Subcutaneous abdominal adipose tissue (tissue), 5 donors: ENCODE data around the gene DENND11.

Experiments
- H3K27ac ChIP-seq: one replicate; pipeline ENCODE4 v1.7.0; 2013; ENCODE audit warnings: low read depth, mild to moderate bottlenecking, inconsistent platforms, low read length, moderate library complexity
- H3K27me3 ChIP-seq, 5 donors: one replicate each; pipeline ENCODE4 v1.7.0; 2013; ENCODE audit warnings: low read length in 5 of 5, inconsistent platforms in 1 of 5; ENCODE audit not compliant: control insufficient read depth in 5 of 5, insufficient read depth in 4 of 5
- H3K36me3 ChIP-seq, 5 donors: one replicate each; pipeline ENCODE4 v1.7.0; 2013; ENCODE audit warnings: low read length in 5 of 5; ENCODE audit not compliant: control insufficient read depth in 5 of 5, insufficient read depth in 5 of 5
- H3K4me1 ChIP-seq, 5 donors: one replicate each; pipeline ENCODE4 v1.7.0; 2013; ENCODE audit warnings: low read length in 5 of 5, mild to moderate bottlenecking in 3 of 5, moderate library complexity in 1 of 5; ENCODE audit not compliant: control insufficient read depth in 5 of 5, insufficient read depth in 5 of 5
- H3K4me3 ChIP-seq, 5 donors: one replicate each; pipeline ENCODE4 v1.7.0; 2013; ENCODE audit warnings: low read length in 5 of 5, low read depth in 1 of 5
- H3K9ac ChIP-seq, 5 donors: one replicate each; pipeline ENCODE4 v1.7.0; 2013; ENCODE audit warnings: low read length in 5 of 5, mild to moderate bottlenecking in 4 of 5, moderate library complexity in 3 of 5
- H3K9me3 ChIP-seq, 5 donors: one replicate each; pipeline ENCODE4 v1.7.0; 2013; ENCODE audit warnings: low read length in 5 of 5; ENCODE audit not compliant: control insufficient read depth in 5 of 5
- donor health status: healthy.
- donor health status: healthy.
- donor health status: healthy.
- donor health status: healthy.
- donor health status: healthy.

The DENND11 gene

DNA sequence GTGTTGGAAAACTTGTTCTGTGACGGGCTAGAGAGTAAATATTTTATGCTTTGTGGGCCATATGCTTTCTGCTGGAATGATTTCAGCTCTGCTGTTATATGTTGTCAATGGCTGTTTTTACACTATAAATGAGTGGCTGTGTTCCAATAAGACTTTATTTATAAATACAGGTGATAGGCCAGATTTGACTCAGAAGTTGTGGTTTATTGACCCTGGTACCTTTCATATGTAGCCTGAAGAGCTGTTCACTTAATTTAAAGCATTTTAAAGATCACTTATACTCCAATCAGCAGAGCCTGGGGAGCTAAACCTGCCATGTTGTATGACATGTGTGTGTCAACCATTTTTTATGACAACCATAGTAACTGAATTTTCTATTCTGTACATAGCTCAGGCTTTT, 27.1 kb upstream of the DENND11 start:
- no peak overlapping the region for H3K27ac ChIP-seq
- H3K4me1 ChIP-seq = no peaks in the 10 kb centered on the region
- H3K36me3 ChIP-seq = peaks cover 0 to 5% (median 0%) of the 10 kb centered on the region in 5 donors
- H3K9me3 ChIP-seq = no peaks in the 10 kb centered on the region
- no peak overlapping the region for H3K4me3 ChIP-seq
- H3K27me3 ChIP-seq = no peaks in the 10 kb centered on the region
- no peak overlapping the region for H3K9ac ChIP-seq

DNA sequence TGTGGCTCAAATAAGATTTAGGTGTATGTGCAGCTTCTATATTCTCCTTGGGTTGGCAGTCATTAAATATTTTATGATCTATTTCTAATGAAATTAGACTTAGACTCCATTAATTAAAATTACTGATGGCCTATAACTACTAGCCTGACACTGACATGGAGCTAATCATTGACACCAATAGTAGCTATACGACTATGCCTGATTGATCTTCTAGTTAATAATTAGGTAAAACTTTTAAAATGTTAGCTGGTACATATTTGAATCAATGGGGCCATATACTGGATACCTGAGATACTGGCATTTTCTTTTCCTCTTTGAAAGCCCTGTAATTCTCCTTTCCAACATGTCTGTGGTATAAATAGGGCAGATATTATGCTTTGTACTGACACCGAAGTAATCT, 20.6 kb upstream of the DENND11 start:
- H3K9me3 ChIP-seq = no peaks in the 10 kb centered on the region
- H3K4me3 ChIP-seq = no peak overlapping the region
- H3K27ac ChIP-seq = no peak overlapping the region
- peaks cover 0 to 12% (median 0%) of the 10 kb centered on the region in 5 donors for H3K36me3 ChIP-seq
- no peak overlapping the region for H3K9ac ChIP-seq
- no peaks in the 10 kb centered on the region for H3K27me3 ChIP-seq
- no peaks in the 10 kb centered on the region for H3K4me1 ChIP-seq

DNA sequence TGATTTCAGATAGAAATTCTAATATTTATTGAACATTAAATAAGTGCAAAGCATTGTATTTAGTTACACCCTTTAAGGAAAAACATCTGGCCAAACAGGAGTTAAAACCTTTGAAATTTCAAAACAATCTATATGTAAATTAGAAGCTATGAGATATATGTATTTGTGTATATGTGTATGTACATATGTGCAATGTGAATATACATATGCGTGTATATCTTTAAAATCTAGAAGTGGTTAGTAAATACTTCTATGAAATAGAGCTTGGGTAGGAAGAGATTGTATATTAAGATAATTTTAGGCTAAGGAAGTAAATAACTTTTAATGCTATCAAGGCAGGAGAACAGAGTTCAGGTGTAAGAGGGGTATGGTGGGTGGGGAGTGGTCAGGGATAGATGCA, 15.5 kb upstream of the DENND11 start:
- Histone ChIP-seq H3K9ac (no peak overlapping the region), H3K9me3 (no peaks in the 10 kb centered on the region), H3K4me3 (no peak overlapping the region), H3K27me3 (no peaks in the 10 kb centered on the region), H3K4me1 (no peaks in the 10 kb centered on the region), H3K36me3 (peaks cover 0 to 10% (median 0%) of the 10 kb centered on the region in 5 donors), H3K27ac (no peak overlapping the region)

DNA sequence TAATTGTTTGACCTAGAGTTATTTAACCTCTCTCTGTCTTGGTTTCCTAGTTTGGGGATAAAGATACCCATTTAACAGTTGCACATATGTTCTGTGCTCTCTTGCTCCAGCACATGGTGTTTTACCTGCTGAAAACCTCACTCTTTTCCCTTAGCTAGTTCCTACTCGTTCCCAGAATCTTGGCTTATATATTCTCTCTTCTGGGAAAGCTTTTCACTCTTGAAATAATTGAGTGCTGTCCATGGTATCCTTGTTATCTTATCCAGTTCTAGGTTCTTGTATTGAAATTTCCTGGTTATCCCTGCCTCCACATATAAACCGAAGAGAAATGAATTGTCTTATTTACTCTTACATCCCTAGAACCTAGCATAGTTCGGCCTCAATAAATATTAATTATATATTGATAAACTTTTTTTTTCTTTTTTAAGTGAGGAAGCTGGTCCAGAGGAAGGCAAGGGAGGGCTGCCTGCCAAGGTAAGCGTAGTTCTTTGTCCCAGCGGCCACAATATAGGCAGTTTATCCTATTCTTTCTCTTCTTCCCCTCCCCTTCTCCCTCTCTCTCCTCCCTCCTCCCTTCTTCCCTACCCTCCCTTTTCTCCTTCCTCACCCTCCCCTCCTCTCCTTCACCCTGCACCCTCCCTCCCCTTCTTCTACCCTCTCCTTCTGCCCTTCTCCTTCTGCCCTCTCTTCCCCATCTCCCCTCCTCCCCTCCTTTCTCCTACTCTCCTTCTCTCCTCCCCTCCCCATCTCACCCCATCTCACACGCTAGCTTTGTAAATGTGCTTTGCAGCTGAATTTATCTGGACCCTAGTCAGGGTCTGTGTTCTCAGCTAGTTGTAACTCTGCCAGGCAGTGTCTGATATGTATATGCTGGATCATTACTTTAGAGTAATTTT, 14.1 kb upstream of the DENND11 start:
- Histone ChIP-seq H3K27ac (no peak overlapping the region), H3K4me1 (no peaks in the 10 kb centered on the region), H3K36me3 (peaks cover 0 to 11% (median 0%) of the 10 kb centered on the region in 5 donors), H3K4me3 (no peak overlapping the region), H3K9me3 (no peaks in the 10 kb centered on the region), H3K27me3 (no peaks in the 10 kb centered on the region), H3K9ac (no peak overlapping the region)

DNA sequence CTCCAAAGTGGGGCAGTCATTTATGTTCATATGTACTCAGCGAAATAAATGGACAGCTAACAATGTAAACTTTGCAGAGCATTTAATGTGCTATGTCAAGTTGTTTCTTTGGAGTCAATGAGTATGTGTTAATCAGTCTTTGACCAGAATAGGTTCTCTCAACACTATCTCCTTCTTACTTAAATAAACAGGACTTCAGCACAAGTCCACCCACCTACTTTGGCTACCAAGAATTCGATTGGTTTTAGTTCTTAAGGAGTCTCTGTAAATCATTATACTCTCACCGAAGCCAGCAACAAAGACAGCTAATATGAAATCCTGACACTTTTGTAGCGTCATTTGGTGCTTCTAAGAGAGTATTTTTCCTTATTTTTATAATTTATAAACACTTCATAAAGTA, 13.1 kb upstream of the DENND11 start:
- peaks cover 0 to 7% (median 0%) of the 10 kb centered on the region in 5 donors for H3K36me3 ChIP-seq
- no peaks in the 10 kb centered on the region for H3K9me3 ChIP-seq
- H3K4me3 ChIP-seq = no peak overlapping the region
- no peak overlapping the region for H3K27ac ChIP-seq
- no peak overlapping the region for H3K9ac ChIP-seq
- H3K27me3 ChIP-seq = no peaks in the 10 kb centered on the region
- H3K4me1 ChIP-seq = no peaks in the 10 kb centered on the region

DNA sequence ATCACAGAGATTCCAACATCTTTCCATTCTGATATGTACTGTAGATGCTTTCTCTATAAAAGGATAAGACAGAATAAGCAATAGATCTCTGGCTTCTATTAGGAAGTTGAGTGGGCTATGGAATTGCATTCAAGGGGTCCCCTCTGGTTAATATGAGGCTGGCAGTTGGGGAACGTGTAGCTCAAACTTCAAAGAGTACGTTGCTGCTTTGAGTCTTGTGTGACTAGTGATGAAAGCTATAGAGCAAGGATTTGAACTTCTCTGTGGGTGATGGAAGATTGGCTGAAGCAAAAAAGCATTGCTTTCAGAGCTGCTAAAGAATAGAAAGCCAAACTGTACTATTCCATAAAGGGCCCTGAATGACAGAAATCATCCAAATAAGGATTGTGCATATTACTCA, 12.6 kb upstream of the DENND11 start:
- no peaks in the 10 kb centered on the region for H3K4me1 ChIP-seq
- no peak overlapping the region for H3K9ac ChIP-seq
- peaks cover 0 to 7% (median 0%) of the 10 kb centered on the region in 5 donors for H3K36me3 ChIP-seq
- no peaks in the 10 kb centered on the region for H3K27me3 ChIP-seq
- H3K27ac ChIP-seq = no peak overlapping the region
- H3K4me3 ChIP-seq = no peak overlapping the region
- H3K9me3 ChIP-seq = no peaks in the 10 kb centered on the region

DNA sequence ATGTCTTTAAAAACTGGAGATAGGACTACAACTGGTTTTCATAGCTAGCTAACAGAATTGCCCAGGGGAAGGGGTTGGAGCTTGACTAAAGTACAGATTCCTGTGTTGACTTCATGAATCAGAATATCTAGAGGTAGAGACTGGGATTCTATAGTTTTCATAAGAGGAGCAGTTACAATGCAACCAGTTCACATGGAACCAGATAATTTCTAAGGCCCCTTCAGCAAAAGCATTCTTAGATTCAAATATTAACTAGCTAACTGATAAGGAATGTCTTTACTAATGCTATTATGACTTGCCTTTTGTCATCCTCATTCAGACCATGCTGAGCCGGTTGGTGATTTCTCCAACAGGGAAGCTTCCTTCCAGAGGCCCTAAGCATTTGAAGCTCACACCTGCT, 11.9 kb upstream of the DENND11 start:
- Histone ChIP-seq H3K9ac (no peak overlapping the region), H3K27ac (no peak overlapping the region), H3K27me3 (no peaks in the 10 kb centered on the region), H3K4me3 (no peak overlapping the region), H3K4me1 (no peaks in the 10 kb centered on the region), H3K36me3 (peaks cover 0 to 7% (median 0%) of the 10 kb centered on the region in 5 donors), H3K9me3 (no peaks in the 10 kb centered on the region)

DNA sequence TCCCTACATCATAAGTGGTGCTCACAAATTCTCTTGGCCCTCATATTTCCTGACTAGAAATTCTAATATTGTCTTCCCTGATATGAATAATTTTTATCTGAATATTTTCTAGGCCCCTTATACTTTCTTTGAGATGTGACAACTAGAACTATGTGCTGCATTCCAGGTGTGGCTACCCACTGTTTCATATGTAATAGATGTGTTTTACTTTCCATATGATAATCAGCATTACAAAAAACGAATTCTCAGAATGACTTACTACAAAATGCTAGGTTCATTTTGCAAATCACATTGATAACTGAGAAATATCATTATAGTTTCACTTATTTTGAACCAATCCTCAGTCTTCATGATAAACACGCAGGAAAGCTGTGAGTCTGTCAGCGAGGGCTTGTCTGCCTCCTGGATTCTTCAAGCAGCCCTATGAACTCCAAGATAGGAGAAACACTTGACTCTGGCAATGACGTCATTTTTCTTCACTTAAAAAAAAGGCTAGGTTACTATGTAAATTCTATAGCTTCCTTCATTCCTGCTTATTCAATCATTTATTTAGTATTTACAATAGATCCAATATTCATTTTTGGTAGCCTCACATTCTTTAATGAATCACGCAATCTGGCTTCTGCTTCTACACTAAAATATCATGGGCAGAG, 10.8 kb upstream of the DENND11 start:
- no peak overlapping the region for H3K4me3 ChIP-seq
- no peaks in the 10 kb centered on the region for H3K4me1 ChIP-seq
- H3K9me3 ChIP-seq = no peaks in the 10 kb centered on the region
- no peak overlapping the region for H3K9ac ChIP-seq
- H3K27me3 ChIP-seq = no peaks in the 10 kb centered on the region
- no peak overlapping the region for H3K27ac ChIP-seq
- H3K36me3 ChIP-seq = peaks cover 0 to 7% (median 0%) of the 10 kb centered on the region in 5 donors

DNA sequence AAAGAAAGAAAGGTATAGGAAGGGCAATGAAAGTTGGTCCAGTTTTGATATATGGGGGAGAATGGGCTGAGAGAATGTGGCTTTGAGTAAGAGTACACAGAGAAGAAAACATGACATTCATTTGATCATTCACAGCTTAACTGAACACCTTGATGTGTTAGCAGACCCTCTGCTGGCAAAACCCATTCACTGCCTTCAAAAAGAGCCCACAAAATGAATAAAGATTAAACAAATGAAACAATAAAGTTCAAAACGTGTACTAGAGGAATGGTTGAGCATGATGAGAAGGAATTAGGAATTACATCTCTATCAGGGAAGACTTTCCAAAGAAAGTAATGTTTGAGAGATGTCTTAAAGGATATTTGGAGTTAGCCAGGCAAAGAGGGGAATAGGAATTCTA, 8.3 kb upstream of the DENND11 start:
- H3K36me3 ChIP-seq = peaks cover 0 to 7% (median 0%) of the 10 kb centered on the region in 5 donors
- no peaks in the 10 kb centered on the region for H3K27me3 ChIP-seq
- H3K27ac ChIP-seq = no peak overlapping the region
- no peak overlapping the region for H3K4me3 ChIP-seq
- H3K9me3 ChIP-seq = no peaks in the 10 kb centered on the region
- H3K4me1 ChIP-seq = no peaks in the 10 kb centered on the region
- H3K9ac ChIP-seq = no peak overlapping the region

DNA sequence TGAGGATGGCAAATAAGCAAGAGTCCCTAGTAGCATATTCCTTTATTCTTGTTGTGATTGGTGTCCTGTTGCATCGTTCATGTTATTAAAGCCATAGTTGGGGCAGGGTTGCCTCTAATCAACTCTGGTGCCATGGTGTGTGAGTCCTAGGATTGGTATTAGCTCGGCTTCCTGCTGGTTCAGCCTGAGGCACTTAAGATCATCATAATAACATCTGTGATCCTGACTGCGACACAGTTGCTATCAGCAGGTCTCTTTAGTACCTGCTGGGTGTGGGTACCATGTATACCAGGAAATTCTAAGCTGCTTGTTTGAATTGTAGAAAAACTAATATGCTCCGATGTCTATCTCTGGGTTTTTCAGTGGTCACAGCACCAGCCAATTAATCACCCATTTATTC, 7.8 kb upstream of the DENND11 start:
- Histone ChIP-seq H3K36me3 (peaks cover 0 to 7% (median 0%) of the 10 kb centered on the region in 5 donors), H3K4me1 (no peaks in the 10 kb centered on the region), H3K27me3 (no peaks in the 10 kb centered on the region), H3K4me3 (no peak overlapping the region), H3K9ac (no peak overlapping the region), H3K27ac (no peak overlapping the region), H3K9me3 (no peaks in the 10 kb centered on the region)
